22Rv1 (cell line): ENCODE results near the gene KLHDC4.

Experiments used
- CTCF ChIP-seq: fragments of 450-650 bp; IDR thresholded peaks from 2 replicates; pipeline ENCODE4 v1.5.1; 2017; ENCODE audit warnings: mild to moderate bottlenecking
- ZFX ChIP-seq: fragments of 450-650 bp; IDR thresholded peaks from 2 replicates; pipeline ENCODE4 v1.6.1; 2017; ENCODE audit warnings: antibody characterized with exemption, borderline replicate concordance

GRCh38 chr16:87761060-87761459 lies 4.7 kb downstream of the KLHDC4 start:
- TF ChIP-seq CTCF (no peak), ZFX (no peak)
